Breast epithelium (tissue), 3 donors: ENCODE measurements around the gene FAM234A.

Experiments
- POLR2A ChIP-seq: fragments of 450-650 bp; IDR thresholded peaks from one replicate; pipeline ENCODE4 v1.6.1; 2016; ENCODE audit warnings: antibody characterized with exemption, mild to moderate bottlenecking, moderate library complexity
- POLR2AphosphoS5 ChIP-seq, 3 donors: sonication (generic); formaldehyde crosslinking; IDR thresholded peaks; one replicate each; pipeline ENCODE4 v1.6.1; 2017; ENCODE audit warnings: antibody characterized with exemption in 3 of 3
- TF ChIP-seq, protein P1 (sequence below), 3 donors: fragments of 450-650 bp; IDR thresholded peaks; one replicate each; pipeline ENCODE4 v1.5.1; 2016 to 2017; ENCODE audit warnings: antibody characterized with exemption in 3 of 3, mild to moderate bottlenecking in 3 of 3, moderate library complexity in 3 of 3

GRCh38 chr16:303760-304505 lies 69.3 kb downstream of the FAM234A start:
- TF ChIP-seq, protein P1, sequence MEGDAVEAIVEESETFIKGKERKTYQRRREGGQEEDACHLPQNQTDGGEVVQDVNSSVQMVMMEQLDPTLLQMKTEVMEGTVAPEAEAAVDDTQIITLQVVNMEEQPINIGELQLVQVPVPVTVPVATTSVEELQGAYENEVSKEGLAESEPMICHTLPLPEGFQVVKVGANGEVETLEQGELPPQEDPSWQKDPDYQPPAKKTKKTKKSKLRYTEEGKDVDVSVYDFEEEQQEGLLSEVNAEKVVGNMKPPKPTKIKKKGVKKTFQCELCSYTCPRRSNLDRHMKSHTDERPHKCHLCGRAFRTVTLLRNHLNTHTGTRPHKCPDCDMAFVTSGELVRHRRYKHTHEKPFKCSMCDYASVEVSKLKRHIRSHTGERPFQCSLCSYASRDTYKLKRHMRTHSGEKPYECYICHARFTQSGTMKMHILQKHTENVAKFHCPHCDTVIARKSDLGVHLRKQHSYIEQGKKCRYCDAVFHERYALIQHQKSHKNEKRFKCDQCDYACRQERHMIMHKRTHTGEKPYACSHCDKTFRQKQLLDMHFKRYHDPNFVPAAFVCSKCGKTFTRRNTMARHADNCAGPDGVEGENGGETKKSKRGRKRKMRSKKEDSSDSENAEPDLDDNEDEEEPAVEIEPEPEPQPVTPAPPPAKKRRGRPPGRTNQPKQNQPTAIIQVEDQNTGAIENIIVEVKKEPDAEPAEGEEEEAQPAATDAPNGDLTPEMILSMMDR (IDR thresholded peaks at IDR 0.05) = no peak
- no peak for TF ChIP-seq POLR2A
- TF ChIP-seq POLR2AphosphoS5 (IDR thresholded peaks at IDR 0.05) = no peak
